HAP-1 (cell line): Measurements from ENCODE around the gene N4BP3.
A peak's percentile ranks its signal among the peaks of the same experiment; 100 is the strongest.

ENCODE experiments used
- DNase-seq, 2 experiments: peaks; one replicate each; pipeline ENCODE4 v3.0.0-alpha.2; 2016 to 2020; ENCODE audit warnings: low spot score in 2 of 2
- H3K27me3 ChIP-seq: fragments of 250-450 bp; sonication (Bioruptor Pico); 2 replicates; pipeline ENCODE4 v1.5.1; 2020; ENCODE audit warnings: low read depth, mild to moderate bottlenecking, moderate library complexity
- H3K36me3 ChIP-seq: fragments of 250-450 bp; sonication (Bioruptor Pico); replicated peaks from 2 replicates; pipeline ENCODE4 v1.5.1; 2020; ENCODE audit warnings: mild to moderate bottlenecking
- H3K4me1 ChIP-seq: fragments of 250-450 bp; sonication (Bioruptor Pico); 2 replicates; pipeline ENCODE4 v1.5.1; 2020; ENCODE audit warnings: mild to moderate bottlenecking
- H3K4me3 ChIP-seq: fragments of 250-450 bp; sonication (Bioruptor Pico); 2 replicates; pipeline ENCODE4 v1.5.1; 2020; ENCODE audit warnings: mild to moderate bottlenecking, moderate library complexity
- H3K9me3 ChIP-seq: fragments of 250-450 bp; sonication (Bioruptor Pico); 2 replicates; pipeline ENCODE4 v1.5.1; 2020; ENCODE audit warnings: mild to moderate bottlenecking, moderate library complexity
- in situ Hi-C: fragments of 300-500 bp; cut with MboI; formaldehyde crosslinking; loops from 3 replicates; pipeline ENCODE4 v1.14.3; 2020; ENCODE audit warnings: low sequenced_read_pairs, inconsistent platforms, mixed read lengths

The N4BP3 gene

GRCh38 chr5:178153530-178154340, 40.4 kb downstream of the N4BP3 start, which contains the start of gene NHP2:
Gene NHP2 (minus strand): TSS chr5:178153885. CDS start chr5:178153817, 68 bp downstream.
- peak; percentile 95 to 99 for DNase-seq
- Histone ChIP-seq H3K4me1 (peaks cover 7% of the 10 kb centered on the region), H3K4me3 (peak within 1 kb of the TSS; percentile 97), H3K36me3 (peaks cover 38% of the 10 kb centered on the region), H3K27me3 (no peaks in the 10 kb centered on the region), H3K9me3 (no peaks in the 10 kb centered on the region)
- in situ Hi-C loops = no loop called here

GRCh38 chr5:178155065-178155464, 41.7 kb downstream of the N4BP3 start:
- no peak for DNase-seq
- no peak overlapping the region for H3K4me3 ChIP-seq

DNA sequence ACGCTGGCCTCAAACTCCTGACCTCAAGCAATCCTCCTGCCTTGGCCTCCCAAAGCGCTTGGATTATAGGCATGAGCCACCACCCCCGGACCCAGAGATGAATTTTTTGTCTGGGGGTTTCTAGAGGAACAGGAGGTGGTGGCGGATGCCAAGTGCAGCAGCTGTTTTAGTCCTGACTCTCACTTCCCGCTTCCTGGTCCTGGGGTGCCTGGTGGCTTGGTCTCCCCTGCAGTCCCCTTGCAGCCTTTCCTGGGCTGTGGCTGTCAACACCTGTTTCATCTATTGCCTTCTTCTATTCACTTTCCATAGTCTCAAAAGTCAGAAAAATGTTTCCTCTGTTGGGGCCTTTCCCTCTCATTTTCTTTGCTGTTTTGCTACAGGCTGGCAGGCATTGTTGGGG, 46.8 kb downstream of the N4BP3 start:
- peaks cover 6% of the 10 kb centered on the region; the same call in 1 of the 2 replicates for H3K4me1 ChIP-seq
- in situ Hi-C loops = loop anchor here (5.0 to 10.0 kb wide), 2 partner anchors 78 to 555 kb away; partner anchors contain the start of gene B4GALT7
- no peaks in the 10 kb centered on the region for H3K36me3 ChIP-seq
- H3K4me3 ChIP-seq = no peak overlapping the region
- no peaks in the 10 kb centered on the region for H3K27me3 ChIP-seq
- no peaks in the 10 kb centered on the region for H3K9me3 ChIP-seq
- DNase-seq = no peak

More at GRCh38 chr5:178155065-178155464, 41.7 kb downstream of the N4BP3 start:
- peaks cover 7% of the 10 kb centered on the region for H3K4me1 ChIP-seq
- H3K36me3 ChIP-seq = peaks cover 25% of the 10 kb centered on the region
- no peaks in the 10 kb centered on the region for H3K9me3 ChIP-seq
- in situ Hi-C loops = no loop called here
- no peaks in the 10 kb centered on the region for H3K27me3 ChIP-seq

DNA sequence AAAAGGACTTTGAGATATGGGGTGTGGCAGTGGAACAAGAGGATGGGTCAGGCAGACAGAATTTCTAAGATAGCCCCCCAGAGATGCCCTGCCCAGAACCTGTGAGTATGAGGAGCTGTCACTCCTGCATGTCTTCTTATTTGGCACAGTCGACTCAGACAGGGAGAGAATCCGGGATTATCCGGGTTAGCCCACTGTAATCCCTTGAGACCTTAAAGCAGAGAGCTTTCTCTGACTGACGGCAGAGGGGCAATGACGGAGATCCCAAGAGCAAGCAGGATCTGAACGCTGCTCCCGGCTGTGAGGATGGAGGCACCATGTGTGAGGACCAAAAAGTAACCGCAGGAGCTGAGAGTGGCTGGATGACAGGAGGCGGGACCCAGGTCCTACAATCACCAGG, 49.1 kb downstream of the N4BP3 start:
- H3K9me3 ChIP-seq = no peaks in the 10 kb centered on the region
- no peaks in the 10 kb centered on the region for H3K27me3 ChIP-seq
- H3K4me3 ChIP-seq = no peak overlapping the region
- in situ Hi-C loops = loop anchor here (5.0 to 10.0 kb wide), 2 partner anchors 80 to 558 kb away; partner anchors contain the start of gene B4GALT7
- H3K36me3 ChIP-seq = no peaks in the 10 kb centered on the region
- peaks cover 6% of the 10 kb centered on the region; the same call in 1 of the 2 replicates for H3K4me1 ChIP-seq
- DNase-seq = no peak

- Histone ChIP-seq H3K4me3 (no peak overlapping the region), H3K36me3 (no peaks in the 10 kb centered on the region), H3K4me1 (peaks cover 6% of the 10 kb centered on the region; the same call in 1 of the 2 replicates), H3K9me3 (no peaks in the 10 kb centered on the region; the same call in 1 of the 2 replicates), H3K27me3 (no peaks in the 10 kb centered on the region)
- in situ Hi-C loops = loop anchor here (5.0 to 10.0 kb wide), 2 partner anchors 82 to 559 kb away; partner anchors contain the start of gene B4GALT7
- DNase-seq = peak; percentile 66 to 93
These were observed 50.7 kb downstream of the N4BP3 start for GRCh38 chr5:178163772-178164735.

- DNase-seq = no peak
- Histone ChIP-seq H3K4me1 (peaks cover 6% of the 10 kb centered on the region; the same call in 1 of the 2 replicates), H3K36me3 (no peaks in the 10 kb centered on the region), H3K9me3 (no peaks in the 10 kb centered on the region; the same call in 1 of the 2 replicates), H3K27me3 (0 out of 2 replicates have a peak, but pooled peaks cover 4% of the 10 kb centered on the region), H3K4me3 (no peak overlapping the region)
- in situ Hi-C loops = loop anchor here (10.0 kb wide), 1 partner anchor 561 kb away; the partner anchor contains the start of gene B4GALT7
These were observed 52.2 kb downstream of the N4BP3 start for GRCh38 chr5:178165581-178165980.

GRCh38 chr5:178170455-178170854, 57.1 kb downstream of the N4BP3 start:
- Histone ChIP-seq H3K4me3 (no peak overlapping the region), H3K36me3 (no peaks in the 10 kb centered on the region), H3K27me3 (0 out of 2 replicates have a peak, but pooled peaks cover 4% of the 10 kb centered on the region), H3K4me1 (no peaks in the 10 kb centered on the region), H3K9me3 (no peaks in the 10 kb centered on the region; the same call in 1 of the 2 replicates)
- in situ Hi-C loops = no loop called here
- no peak for DNase-seq

- no peak for DNase-seq
- Histone ChIP-seq H3K4me3 (no peak overlapping the region), H3K4me1 (no peaks in the 10 kb centered on the region), H3K36me3 (no peaks in the 10 kb centered on the region), H3K27me3 (0 out of 2 replicates have a peak, but pooled peaks cover 4% of the 10 kb centered on the region), H3K9me3 (no peaks in the 10 kb centered on the region)
- in situ Hi-C loops = no loop called here
These were observed 61.1 kb downstream of the N4BP3 start for GRCh38 chr5:178174456-178174855.
